ENCODE measurements around the gene PXDN.

The PXDN gene

GRCh38 chr2:1674276-1674675, 70.0 kb downstream of the PXDN start:
- H3K4me1 ChIP-seq (ENCODE audit: insufficient read depth, low read length, poor library complexity, severe bottlenecking): no peaks in the 10 kb centered on the region
- H3K4me2 ChIP-seq (ENCODE audit: low read depth, low read length, poor library complexity, severe bottlenecking): no peak overlapping the region
- no peak overlapping the region for H3K4me3 ChIP-seq (ENCODE audit: low read length, poor library complexity, severe bottlenecking)
- no peaks in the 10 kb centered on the region for H4K20me1 ChIP-seq (ENCODE audit: insufficient read depth, low read length, poor library complexity, severe bottlenecking)
- no peak overlapping the region for H2AFZ ChIP-seq (ENCODE audit: low read length)
- peaks cover 83% of the 10 kb centered on the region; the same call in 1 of the 2 replicates for H3K36me3 ChIP-seq (ENCODE audit: insufficient read depth, low read length)
- H3K79me2 ChIP-seq (ENCODE audit: insufficient read depth, low read length): no peaks in the 10 kb centered on the region
- no peak overlapping the region for H3K9ac ChIP-seq (ENCODE audit: low read depth, low read length, poor library complexity, severe bottlenecking)
- H3F3A ChIP-seq (ENCODE audit: low read depth): no peaks in the 10 kb centered on the region
- H3K9me3 ChIP-seq (ENCODE audit: insufficient read depth, low read depth, low read length): no peaks in the 10 kb centered on the region
- H3K27me3 ChIP-seq (ENCODE audit: insufficient read depth, low read length, poor library complexity, severe bottlenecking): no peaks in the 10 kb centered on the region
- TF ChIP-seq CTCF (conservative IDR thresholded peaks at IDR 0.05; ENCODE audit: low read length) (no peak), EZH2phosphoT487 (IDR thresholded peaks at IDR 0.05; ENCODE audit: borderline replicate concordance) (no peak)
- no peaks in the 10 kb centered on the region for H3K9me2 ChIP-seq (replicated peaks; ENCODE audit: low read depth, low read length)

GRCh38 chr2:1673160-1673944, 71.0 kb downstream of the PXDN start:
- H4K20me1 ChIP-seq (ENCODE audit: insufficient read depth, low read length, poor library complexity, severe bottlenecking): no peaks in the 10 kb centered on the region
- H3F3A ChIP-seq (ENCODE audit: low read depth): no peaks in the 10 kb centered on the region
- H3K4me2 ChIP-seq (ENCODE audit: low read depth, low read length, poor library complexity, severe bottlenecking): no peak overlapping the region
- no peaks in the 10 kb centered on the region for H3K4me1 ChIP-seq (ENCODE audit: insufficient read depth, low read length, poor library complexity, severe bottlenecking)
- peaks cover 77% of the 10 kb centered on the region; the same call in 1 of the 2 replicates for H3K36me3 ChIP-seq (ENCODE audit: insufficient read depth, low read length)
- no peak overlapping the region for H3K9ac ChIP-seq (ENCODE audit: low read depth, low read length, poor library complexity, severe bottlenecking)
- H3K27me3 ChIP-seq (ENCODE audit: insufficient read depth, low read length, poor library complexity, severe bottlenecking): no peaks in the 10 kb centered on the region
- H3K4me3 ChIP-seq (ENCODE audit: low read length, poor library complexity, severe bottlenecking): no peak overlapping the region
- no peaks in the 10 kb centered on the region for H3K9me3 ChIP-seq (ENCODE audit: insufficient read depth, low read depth, low read length)
- no peaks in the 10 kb centered on the region for H3K79me2 ChIP-seq (ENCODE audit: insufficient read depth, low read length)
- H3K9me2 ChIP-seq (replicated peaks; ENCODE audit: low read depth, low read length): no peaks in the 10 kb centered on the region
- no peak overlapping the region for H2AFZ ChIP-seq (ENCODE audit: low read length)
- TF ChIP-seq EZH2phosphoT487 (IDR thresholded peaks at IDR 0.05; ENCODE audit: borderline replicate concordance) (no peak), CTCF (conservative IDR thresholded peaks at IDR 0.05; ENCODE audit: low read length) (no peak)

- Histone ChIP-seq H3K79me2 (ENCODE audit: insufficient read depth, low read length) (no peaks in the 10 kb centered on the region), H3K36me3 (ENCODE audit: insufficient read depth, low read length) (peaks cover 72% of the 10 kb centered on the region; the same call in 1 of the 2 replicates), H3K4me1 (ENCODE audit: insufficient read depth, low read length, poor library complexity, severe bottlenecking) (no peaks in the 10 kb centered on the region), H3K9me3 (ENCODE audit: insufficient read depth, low read depth, low read length) (no peaks in the 10 kb centered on the region), H4K20me1 (ENCODE audit: insufficient read depth, low read length, poor library complexity, severe bottlenecking) (no peaks in the 10 kb centered on the region), H3F3A (ENCODE audit: low read depth) (no peaks in the 10 kb centered on the region), H3K4me3 (ENCODE audit: low read length, poor library complexity, severe bottlenecking) (no peak overlapping the region), H3K4me2 (ENCODE audit: low read depth, low read length, poor library complexity, severe bottlenecking) (no peak overlapping the region), H2AFZ (ENCODE audit: low read length) (no peak overlapping the region), H3K27me3 (ENCODE audit: insufficient read depth, low read length, poor library complexity, severe bottlenecking) (no peaks in the 10 kb centered on the region), H3K9me2 (replicated peaks; ENCODE audit: low read depth, low read length) (no peaks in the 10 kb centered on the region), H3K9ac (ENCODE audit: low read depth, low read length, poor library complexity, severe bottlenecking) (no peak overlapping the region)
- no peak for TF ChIP-seq EZH2phosphoT487 (IDR thresholded peaks at IDR 0.05; ENCODE audit: borderline replicate concordance)
- no peak for TF ChIP-seq CTCF (conservative IDR thresholded peaks at IDR 0.05; ENCODE audit: low read length)
Observed at GRCh38 chr2:1672738-1673137, 71.6 kb downstream of the PXDN start.

Measured in Loucy (cell line).